GM18507 (cell line): ENCODE measurements around the gene FNIP2.
"Not testable (repeated sequence)": the region's sequence is repeated elsewhere in the genome, so short reads cannot be mapped to it uniquely, and the experiment has no call there.

ENCODE experiments used
- DNase-seq: peaks from one replicate; pipeline ENCODE4 v3.0.0; 2011; ENCODE audit warnings: low read depth; ENCODE audit not compliant: insufficient read length; ENCODE audit errors: extremely low spot score
- FAIRE-seq: peaks from 2 replicates; lab custom pipeline; 2011; peaks lifted over from hg19 to GRCh38; lab: Jason Lieb, UNC

FNIP2 gene

DNA sequence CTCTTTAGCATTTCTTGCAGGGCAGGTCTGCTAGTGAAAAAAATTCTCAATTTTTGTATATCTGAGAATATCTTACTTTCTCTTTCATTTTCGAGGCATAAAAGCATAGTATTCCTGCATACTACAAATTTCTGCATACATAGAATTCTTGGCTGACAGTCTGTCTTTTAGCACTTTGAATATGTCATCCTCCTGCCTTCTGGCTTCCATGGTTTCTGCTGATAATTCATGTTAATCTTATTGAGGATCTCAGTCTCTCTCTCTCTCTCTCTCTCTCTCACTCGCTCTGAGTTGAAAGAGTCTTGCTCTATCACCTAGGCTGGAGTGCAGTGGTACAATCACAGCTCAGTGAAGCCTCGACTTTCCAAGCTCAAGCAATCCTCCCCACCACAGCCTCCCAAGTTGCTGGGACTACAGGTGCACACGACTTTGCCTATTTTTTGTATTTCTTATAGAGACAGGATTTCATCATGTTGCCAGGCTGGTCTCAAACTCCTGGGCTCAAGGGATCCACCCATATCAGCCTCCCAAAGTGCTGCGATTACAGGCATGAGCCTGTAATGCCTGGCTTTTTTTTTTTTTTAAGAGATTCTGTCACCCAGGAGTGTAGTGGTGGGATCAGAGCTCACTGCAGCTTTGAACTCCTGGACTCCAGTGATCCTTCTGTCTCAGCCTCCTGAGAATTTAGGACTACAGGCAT, 161.3 kb downstream of the FNIP2 start:
- FAIRE-seq, result no peak
- no peak for DNase-seq

DNA sequence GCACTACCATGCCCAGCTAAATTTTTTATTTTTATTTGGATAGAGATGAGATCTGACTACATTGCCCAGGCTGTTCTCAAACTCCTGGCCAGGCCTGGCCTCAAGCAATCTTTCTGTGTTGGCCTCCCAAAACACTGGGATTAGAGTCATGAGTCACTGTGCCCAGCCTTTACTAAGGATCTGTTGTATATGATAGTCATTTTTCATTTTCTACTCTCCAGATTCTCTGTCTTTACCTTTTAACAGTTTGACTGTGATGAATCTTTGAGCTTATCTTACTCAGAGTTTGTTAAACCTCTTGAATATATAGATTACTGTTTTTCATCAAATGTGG, 161.8 kb downstream of the FNIP2 start:
- DNase-seq, result no peak
- FAIRE-seq, result no peak

DNA sequence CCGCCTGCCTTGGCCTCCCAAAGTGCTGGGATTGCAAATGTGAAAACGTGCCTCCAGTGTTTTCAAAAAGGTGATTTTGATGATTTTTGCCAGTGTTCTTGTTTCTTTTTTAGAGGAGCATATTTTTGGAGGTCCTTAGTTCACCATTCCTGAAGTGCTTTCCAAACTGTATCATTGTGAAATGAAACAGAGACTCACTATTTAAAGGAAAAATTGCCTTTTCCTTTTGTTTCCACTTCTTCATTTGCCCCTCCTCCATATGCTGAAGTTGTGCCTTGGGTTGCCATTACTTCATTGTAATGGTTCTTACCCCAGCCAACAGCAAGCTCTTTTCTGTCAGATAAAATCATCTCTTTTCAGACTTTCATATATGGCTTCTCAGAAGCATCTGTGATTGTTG, 164.4 kb downstream of the FNIP2 start:
- no peak for FAIRE-seq
- no peak for DNase-seq

DNA sequence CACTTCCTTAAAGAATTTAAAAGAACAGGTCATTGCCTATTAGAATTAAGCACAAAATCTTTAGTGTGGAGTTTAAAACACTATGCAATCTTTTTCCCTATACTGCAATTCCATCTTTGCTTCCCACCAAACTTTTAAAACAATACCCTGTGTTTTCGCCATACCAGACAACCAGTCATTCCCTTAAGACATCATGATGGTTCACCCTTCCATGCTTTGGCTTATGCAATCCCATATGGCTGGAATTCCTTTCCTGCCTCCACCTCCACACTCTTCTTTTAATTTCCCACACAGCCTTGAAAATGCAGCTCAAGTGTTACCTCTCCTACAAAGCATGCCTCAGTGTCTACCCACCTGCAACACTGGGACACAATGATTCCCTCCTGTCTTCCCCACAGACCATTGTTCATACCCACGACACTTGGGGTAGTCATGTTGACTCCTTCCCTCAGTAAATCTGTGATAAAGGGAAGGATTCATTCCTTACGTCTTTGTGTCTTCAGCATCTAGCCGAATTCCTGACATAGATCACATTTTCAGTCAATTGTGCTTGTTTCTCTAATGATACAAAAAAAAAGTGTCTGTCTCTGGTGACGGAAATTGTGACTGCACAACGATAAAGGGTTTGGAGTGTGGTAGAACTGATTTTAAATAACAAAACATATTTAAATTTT, 166.3 kb downstream of the FNIP2 start:
- no peak for DNase-seq
- FAIRE-seq, result no peak

DNA sequence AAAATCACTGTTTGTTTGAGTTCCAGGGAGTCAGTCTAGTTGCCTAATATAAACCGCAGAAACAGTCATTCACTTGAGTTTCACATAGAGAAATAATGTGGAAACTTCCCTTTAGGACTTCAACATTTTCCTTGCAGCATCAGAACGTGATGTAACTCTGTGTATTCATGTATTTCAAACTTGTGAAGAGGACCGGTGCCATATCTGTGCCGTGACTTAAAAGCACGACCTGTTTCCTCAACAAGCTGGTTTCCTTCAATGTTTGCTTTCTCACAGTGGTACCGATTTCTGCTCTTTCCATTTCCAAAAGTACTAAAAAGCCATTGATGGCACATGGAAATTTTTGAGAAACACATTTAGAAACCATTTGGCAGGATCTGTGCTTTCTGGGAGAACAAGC, 167.4 kb downstream of the FNIP2 start:
- FAIRE-seq (no peak), DNase-seq (no peak)

DNA sequence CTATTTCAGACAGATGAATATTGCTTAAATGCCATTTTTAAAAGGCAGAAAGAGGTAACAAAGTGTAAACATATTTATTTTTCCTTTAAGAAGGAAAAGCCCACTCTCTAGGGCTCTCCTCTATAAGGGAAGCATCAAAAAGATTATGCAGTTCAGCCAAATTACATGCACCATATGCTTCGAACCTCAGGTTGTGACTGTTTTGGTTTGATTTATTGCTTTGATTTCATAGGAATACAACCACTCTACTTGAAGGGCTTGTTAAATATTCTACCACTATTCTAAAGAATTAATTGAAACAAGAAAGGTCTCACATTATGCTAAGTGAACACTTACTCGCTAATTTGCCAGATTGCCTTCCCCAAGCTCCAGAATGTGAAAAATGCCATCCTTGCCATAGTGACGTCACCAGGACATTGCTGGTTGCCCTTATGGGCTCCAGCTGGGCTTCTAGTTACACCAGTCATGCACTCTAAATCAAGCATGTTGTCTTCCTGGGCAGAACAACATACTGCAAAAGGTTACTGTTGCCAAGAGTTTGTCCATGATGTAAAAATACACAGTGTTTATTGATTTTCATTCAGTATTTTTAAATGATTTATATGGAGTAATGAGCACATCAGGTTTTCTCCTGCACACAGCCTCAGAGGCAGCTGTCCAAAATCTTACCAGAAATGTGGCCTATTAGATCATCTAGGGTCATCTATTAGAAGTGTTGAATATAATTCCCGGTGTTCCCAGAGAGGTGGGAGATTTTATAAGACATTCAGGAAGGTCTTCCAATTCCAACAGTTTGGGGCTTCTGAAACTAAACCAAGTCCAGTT, 169.6 kb downstream of the FNIP2 start:
- FAIRE-seq (no peak), DNase-seq (no peak)

DNA sequence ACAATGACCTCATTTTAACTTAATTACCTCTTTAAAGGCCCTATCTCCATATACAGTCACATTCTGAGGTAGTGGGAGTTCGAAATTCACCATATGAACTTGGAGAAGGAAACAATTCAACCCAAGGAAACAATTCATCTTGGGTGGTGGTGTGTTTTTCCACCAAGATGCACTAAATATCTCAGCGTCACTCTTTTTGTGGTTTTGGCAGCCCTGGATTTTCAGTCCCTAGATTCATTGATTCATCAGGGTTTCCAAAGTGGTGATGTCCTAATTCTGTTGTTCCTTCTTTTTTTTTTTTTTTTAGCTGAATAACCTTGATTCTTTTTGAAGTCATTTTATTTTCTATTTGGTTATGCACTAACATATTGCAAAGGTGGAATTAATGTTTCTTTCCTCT, 171.4 kb downstream of the FNIP2 start:
- FAIRE-seq, result no peak

DNA sequence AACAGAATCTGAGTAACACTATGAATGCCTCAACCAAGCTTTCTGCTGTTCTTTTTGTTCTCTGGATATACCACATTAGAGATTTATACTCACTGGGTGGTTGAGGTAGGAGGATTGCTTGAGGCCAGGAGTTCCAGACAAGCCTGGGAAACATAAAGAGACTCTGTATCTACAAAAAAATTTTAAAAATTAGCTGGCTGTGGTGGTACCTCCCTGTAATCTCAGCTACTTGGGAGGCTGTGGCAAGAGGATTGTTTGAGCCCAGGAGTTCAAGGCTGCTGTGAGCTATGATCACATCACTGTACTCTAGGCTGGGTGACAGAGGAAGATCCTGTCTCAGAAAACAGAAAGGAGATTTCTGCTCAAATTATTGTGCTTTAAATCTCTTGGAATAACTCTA, 172.5 kb downstream of the FNIP2 start:
- DNase-seq, result no peak

More for the DNA sequence above, 171.4 kb downstream of the FNIP2 start:
- no peak for DNase-seq

DNA sequence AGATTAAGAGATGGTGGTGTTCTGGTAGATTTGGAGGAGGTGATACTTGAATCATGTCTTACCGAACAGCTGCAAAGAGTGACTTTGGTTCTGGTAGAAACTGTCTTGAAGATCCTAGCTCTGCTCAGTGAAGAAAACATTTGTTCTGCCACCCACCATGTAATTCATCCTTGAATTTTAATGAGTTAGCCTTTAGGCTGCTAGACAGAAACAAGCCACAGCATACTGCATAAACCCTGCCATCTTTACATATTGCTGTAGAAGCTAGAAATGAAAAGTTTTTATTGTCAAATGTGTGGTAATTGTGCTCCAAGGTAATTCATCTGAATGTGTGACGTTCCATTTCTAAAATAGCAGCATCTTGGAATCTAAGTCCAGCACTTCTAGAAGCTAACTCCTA, 173.1 kb downstream of the FNIP2 start:
- FAIRE-seq (no peak), DNase-seq (no peak)

More for the DNA sequence above, 172.5 kb downstream of the FNIP2 start:
- no peak for FAIRE-seq

DNA sequence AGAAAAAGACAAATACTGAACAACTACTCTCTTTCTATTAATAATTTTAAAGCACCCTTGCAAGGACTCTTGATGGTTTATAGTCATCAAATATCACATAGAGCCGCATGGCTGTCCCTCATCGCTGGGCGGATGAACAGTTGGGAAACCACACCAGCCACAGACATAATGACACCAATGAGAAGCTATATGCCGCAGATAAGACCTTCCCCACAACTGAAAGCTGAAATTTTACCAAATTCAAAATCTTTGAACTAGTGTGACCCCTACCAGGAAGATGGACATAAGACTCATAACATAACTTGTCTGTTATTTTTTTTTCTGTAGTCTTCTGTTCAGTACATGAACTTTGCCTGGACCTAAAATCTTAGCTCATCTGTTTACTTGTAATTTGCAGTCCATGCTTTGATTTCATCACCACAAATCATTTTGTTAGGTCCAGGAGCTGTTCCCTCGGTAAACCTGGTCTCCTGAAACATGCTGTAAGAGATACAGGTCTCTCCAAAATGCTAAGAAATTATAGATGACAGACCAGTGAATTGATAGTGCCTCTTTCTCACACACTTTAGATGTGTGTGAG, 176.8 kb downstream of the FNIP2 start:
- DNase-seq (no peak), FAIRE-seq (no peak)

DNA sequence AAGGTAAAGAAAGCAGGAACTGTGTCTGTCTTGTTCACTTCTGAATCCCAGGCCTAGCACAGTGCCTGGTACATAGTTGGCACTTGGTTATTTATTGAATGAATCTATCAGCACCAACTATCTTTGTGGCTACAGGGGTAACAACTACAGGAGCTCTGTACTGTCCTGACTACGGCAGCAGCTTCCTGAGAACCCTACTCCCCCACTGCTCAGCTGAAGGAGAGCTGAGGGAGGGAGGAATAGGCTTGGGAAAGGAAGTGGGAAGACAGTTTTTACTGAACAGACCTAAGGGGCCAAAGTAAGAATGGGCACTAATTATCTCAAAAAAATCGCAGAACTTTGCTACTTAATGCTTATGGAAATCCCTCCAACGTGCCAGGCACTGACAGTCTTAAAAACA, 178.0 kb downstream of the FNIP2 start:
- FAIRE-seq, result no peak
- DNase-seq, result no peak

DNA sequence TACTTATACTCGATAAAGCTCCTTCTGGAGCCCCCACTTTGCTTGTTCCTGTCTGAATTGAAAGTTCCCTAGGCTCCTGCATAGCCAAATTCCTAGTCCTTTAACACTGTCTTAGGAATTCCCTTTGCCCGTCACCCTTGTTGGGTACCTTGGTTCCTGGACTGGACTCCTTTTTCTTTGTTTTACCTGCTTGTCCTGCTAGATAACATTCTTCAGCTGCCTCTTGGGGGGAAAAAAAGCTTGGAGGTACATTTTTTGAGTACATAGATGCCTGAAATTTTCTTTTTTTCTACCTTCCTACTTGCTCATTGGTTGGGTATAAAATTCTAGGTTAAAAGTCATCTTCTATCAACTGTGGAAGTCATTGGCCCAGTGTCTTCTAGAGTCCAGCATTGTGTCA, 179.2 kb downstream of the FNIP2 start:
- FAIRE-seq (no peak), DNase-seq (no peak)

DNA sequence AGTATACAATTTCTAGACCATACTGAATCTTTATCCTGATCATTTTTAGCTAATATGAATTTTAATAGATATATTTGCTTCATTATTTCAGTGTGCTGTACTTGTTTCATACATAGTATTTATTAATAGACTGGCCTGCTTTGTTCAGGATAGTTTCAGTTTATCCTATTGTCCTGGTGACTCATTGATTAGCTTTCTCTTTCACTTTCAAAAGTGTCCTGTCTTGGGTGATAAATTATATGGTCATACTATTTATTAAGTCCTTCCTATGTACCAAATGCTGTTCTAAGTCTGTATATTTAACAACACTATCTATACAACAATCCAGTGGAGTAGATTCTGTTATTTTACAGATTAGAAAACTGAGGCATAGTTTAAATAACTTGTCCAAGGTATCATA, 180.3 kb downstream of the FNIP2 start:
- FAIRE-seq (peak; percentile 59), DNase-seq (no peak)

DNA sequence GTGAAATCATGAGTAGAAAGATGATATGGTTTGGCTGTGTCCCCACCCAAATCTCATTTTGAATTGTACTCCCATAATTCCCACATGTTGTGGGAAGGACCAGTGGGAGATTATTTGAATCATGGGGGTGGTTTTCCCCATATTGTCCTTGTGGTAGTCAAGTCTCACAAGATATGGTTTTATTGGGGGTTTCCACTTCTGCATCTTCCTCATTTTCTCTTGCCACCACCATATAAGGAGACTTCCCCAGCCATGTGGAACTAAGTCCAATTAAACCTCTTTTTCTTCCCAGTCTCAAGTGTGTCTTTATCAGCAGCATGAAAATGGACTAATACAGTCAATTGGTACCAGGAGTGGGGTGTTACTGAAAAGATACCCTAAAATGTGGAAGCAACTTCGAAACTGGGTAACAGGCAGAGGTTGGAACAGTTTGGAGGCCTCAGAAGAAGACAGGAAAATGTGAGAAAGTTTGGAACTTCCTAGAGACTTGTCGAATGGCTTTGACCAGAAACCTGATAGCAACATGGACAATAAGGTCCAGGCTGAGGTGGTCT, 183.5 kb downstream of the FNIP2 start:
- FAIRE-seq, DNase-seq: not testable (repeated sequence)

DNA sequence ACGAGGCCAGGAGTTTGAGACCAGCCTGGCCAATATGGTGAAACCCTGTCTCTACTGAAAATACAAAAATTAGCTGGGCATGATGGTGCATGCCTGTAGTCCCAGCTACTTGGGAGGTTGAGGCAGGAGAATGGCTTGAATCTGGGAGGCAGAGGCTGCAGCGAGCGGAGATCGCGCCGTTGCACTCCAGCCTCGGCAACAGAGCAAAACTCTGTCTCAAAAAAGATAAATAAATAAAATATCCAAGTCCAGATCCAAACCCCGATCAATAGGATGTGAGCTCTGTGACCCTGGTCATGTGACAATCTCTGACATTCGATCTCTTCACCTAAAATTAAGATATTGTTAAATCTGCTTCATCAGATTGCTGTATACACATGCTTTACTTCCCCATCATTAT, 187.5 kb downstream of the FNIP2 start:
- not testable (repeated sequence) for FAIRE-seq, DNase-seq

DNA sequence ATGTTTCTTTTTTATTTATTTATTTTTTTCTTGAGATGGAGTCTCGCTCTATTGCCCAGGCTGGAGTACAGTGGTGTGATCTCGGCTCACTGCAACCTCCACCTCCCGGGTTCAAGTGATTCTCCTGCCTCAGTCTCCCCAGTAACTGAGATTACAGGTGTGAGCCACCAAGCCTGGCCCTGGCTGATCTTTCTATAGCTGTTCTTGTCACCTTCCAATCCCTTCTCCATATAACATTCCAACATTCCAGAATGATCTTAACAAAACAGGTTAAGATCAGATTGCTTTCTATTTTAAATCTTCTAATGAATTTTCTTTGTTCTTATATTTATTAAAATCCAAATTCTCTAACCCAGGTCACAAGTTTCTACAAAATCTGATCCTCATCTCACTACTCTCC, 188.1 kb downstream of the FNIP2 start:
- not testable (repeated sequence) for FAIRE-seq

More for the DNA sequence above, 188.1 kb downstream of the FNIP2 start:
- DNase-seq, result not testable (repeated sequence)
